Effector CD4-positive, alpha-beta T cell (primary cell): Measurements from ENCODE around the gene GSPT1.

Experiments used
- DNase-seq: peaks from one replicate; pipeline ENCODE4 v3.0.0-alpha.2; 2020

The GSPT1 gene

DNA sequence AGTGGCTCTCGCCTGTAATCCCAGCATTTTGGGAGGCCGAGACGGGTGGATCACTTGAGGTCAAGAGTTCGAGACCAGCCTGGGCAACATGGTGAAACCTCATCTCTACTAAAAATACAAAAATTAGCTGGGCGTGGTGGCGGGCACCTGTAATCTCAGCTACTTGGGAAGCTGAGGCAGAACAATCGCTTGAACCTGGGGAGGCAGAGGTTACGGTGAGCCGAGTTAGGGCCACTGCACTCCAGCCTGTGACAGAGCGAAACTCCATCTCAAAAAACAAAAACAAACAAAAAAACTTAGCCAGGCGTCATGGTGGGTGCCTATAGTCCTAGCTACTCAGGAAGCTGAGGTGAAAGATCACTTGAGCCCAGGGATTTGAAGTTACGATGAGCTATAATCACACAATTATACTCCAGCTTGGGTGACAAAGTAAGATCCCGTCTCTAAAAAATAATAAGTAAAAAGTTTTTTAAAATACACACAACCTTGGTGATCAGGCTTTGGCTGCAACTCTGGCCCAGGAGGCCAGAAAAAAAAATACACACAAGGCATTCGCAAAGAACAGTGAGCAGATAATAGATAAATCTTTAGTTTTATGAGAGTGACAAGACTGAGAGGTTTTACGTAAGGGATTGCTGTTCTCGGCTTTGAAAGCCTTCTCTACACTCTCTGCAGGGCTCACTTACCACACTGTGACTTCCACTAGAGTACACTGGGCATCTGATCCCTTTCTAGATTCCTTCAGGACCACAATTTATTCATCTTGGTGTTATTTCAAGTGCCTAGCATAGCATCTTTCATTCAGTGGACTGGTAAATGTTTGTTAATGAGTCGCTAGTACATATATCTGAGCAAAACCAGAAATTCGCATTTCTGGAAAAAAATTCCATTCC lies 5.9 kb downstream of the GSPT1 start:
- no peak for DNase-seq

DNA sequence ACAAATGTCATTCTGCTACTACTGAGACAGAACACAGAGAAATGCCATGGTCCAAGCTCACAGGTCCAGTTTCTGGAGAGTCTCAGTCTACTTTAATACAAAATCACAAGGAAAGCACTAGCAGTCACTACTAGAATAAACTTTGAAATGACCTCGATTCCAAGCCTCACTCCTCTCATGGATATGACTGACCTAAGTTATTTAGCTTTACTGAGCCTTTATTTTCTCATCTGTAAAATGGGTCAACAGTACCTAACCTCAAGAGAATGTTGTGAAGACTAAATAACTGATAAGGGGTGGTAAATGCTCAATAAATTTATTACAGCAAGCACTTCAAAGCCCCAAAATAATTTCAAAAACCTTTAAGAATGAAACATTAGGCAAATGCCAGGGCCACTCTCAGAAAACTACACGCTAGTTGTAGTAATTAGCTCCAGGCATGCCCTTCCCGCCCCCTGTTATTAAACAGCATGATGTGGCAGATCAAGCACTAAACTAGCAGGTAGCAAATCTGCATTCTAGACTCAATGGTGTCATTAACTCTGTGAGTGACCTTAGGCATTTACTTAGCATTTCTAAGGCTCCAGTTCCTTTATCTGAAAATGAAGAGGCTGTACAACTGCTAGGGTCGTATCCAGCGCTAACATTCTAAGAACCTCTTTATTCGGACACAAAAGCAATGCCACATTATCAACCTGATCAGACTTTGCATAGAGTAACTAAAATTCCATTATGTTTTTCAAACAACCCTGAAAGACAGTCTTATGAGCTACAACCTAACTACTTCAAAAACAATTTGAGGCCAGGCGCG lies 8.4 kb downstream of the GSPT1 start:
- DNase-seq, result no peak

DNA sequence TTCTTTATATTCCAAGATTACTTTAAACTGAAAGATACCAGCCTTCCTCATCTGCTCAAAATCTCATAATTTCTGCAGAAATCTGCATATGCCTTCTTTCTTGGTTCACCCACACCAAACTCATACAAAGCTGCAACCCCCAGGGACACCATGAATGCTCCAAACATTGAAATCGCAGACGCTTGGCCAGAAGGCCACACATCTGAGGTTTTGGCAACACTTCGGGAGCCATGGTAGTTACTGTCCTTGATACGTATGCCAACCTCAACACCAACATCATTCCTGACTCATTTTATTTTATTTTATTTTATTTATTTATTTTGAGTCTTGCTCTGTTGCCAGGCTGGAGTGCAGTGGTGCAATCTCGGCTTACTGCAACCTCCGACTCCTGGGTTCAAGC lies 11.8 kb downstream of the GSPT1 start:
- no peak for DNase-seq

DNA sequence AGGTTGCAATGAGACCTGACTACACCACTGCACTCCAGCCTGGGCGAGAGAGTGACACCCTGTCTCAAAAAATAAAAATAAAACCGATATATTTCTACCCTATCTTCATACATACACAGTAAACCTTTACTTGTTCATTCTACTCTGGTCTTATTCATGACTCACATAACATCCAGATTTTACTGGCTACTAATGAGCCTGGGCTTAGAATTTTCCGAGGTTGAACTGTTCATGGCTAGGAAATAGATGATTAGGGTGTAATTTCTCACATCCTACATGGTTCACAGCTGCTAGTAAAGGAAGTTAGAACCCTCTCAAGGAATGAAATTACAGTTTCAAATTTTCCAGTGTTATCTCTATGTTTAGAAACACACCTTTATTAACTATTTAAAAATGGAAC lies 14.7 kb downstream of the GSPT1 start:
- no peak for DNase-seq

DNA sequence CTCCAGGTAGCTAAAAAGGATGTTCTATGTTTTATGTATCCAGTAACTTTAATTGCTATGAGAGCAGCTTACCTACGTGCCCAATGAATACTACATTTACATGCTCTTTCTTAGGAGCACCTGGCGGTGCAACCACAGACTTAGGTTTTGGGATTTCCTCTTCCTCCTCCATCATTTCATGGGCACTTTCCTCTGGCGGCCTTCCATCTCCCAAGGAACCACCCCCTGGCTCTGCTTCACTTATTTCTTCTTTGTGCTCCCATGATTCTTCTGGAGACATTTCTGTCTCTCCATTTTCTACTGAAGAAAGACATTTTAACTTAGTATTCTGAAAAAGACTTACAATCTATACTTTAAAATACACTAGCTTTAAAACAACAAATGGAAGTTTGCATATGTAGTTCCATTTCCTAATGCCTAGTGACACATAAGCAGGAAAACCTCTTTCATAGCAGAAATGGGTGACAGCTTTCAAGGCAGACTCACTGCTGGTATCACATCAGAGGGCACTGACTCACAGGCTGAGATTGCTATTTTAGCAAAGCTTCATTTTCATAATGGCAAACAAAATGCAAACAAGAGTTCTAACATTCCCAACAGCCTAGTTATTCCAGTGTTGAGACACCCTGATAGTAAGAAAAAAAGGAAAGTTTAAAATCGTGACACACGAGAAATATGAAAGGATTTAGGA lies 19.1 kb downstream of the GSPT1 start:
- no peak for DNase-seq

DNA sequence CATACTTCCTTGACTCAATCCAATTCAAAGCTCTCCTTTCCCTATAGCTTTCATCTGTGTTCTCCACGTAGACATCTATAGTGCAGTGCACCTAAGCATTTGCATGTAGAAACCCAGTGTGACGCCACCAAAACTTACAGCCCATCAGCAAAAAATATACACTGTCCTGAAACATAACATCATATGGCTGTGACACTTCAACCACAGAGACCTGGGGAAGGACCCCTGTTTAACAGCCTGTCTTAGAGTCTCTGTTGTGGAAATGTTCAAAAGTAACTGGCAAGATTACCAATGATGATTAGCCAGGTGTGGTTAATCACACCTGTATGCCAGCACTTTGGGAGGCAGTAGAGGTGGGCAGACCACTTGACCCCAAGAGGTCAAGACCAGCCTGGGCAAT lies 22.2 kb downstream of the GSPT1 start:
- no peak for DNase-seq

DNA sequence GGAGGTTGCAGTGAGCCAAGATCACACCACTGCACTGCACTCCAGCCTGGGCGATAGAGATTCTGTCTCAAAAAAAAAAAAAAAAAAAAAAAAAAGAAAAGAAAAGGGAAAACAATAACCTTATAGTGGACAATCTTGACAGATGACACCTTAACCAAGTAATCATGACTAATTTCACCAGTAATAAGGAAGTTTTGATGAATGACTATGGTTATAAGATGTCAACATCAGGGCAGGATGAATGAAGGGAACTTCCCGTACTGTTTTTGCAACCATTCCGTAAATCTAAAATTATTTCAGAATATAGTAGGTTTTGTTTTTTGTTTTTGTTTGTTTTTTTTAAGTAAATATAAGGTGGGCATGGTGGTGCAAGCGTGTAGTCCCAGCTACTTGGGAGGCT lies 23.0 kb downstream of the GSPT1 start:
- no peak for DNase-seq

DNA sequence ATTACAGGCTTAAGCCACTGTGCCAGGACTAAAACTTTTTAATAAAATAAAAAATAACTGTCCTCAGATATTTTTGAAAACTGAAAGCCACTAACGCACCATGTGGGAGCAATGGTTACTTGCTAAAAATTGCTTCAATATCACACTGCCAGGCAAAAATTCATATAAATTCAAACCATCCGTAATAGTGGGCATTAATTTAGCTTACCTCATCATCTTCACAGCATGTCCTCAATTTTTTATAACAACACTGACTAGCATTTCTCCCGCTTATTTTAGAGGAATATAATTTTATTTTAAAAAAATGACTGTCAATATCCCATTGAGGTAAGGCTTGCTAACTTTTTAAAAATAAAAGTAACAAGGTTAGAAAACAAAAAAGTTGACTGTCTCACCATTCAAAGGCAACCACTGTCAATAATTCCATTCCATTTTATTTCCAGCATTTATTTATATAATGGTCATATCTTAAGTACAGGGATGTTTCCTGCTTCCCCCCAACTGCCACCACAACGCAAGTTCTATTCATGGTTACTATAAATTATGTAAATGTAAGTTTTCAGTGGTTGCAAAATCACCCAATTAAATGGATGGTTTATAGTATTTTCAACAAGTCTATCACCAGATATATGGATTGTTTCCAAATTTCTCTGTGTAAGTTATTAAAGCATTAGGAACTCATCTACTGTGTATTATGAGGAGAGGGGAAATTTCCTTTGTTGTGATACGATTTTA lies 25.4 kb downstream of the GSPT1 start:
- no peak for DNase-seq

DNA sequence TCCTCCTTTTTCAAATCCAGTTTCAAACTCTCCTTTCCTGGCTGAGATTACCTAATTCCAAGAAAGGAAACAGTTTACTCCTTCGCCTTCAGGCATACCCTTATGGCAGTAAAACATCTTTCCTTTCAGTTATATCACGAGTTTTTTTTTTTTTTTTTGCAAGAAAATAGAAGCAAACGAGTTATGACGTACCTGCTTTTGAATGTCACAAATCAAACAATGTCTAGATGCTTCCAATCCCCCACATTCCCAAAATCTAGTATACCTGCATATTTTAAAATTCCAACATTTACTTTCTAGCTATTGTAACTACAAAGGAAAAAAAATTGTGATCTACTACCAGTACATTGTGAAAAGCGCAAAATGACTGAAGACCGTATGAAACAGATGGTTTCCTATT lies 28.9 kb downstream of the GSPT1 start:
- DNase-seq, result no peak

DNA sequence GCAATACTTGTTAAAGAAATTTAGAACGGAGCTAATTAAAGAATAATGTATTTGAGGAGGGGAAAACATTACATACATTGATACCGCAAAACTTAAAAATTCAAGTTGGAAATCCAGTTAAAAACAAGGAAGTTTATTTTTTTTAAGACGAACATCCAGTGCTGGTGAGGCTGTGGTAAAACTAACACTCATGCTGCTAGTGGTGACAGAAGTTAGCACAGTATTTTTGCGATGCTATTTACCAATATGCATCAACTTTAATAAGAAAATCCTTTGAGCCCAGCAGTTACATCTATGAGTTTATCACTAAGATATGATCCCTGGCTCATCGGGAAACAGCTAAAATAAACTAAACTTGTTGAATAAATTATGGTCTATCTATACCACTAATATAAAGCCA lies 31.7 kb downstream of the GSPT1 start:
- no peak for DNase-seq

DNA sequence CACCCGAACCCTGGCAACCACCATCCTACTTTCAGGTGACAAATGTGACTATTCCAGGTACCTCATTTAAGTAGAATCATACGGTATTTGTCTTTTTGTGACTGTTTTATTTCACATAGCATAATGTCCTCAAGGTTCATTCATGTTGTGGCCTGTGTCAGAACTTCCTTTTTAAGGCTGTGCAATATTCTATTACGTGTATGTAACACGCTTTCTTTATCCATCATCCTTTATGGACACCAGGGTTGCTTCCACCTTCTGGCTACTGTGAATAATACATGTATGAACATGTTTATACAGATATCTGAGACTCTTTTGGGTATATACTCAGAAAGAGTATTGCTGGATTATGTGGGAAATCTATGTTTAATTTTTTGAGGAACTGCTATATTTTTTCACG lies 35.7 kb downstream of the GSPT1 start:
- DNase-seq, result no peak

DNA sequence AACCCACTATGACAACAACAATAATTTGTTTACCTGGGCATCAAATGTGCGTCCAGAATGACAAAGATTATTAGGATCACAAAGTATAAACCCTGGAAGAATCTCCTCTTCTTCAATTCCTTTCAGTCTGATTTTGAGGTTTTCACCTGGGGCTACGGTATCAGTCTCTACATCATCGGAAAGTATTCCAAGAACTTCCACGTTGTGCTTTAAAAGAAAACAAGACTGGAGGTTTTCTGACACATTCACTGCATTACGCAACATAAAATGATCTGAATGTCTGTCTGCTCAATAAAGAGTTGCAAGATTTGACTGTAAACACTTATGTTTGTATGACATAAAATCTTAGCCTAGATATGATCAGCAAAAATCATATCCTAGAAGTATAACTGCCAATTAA lies 38.4 kb downstream of the GSPT1 start:
- no peak for DNase-seq

DNA sequence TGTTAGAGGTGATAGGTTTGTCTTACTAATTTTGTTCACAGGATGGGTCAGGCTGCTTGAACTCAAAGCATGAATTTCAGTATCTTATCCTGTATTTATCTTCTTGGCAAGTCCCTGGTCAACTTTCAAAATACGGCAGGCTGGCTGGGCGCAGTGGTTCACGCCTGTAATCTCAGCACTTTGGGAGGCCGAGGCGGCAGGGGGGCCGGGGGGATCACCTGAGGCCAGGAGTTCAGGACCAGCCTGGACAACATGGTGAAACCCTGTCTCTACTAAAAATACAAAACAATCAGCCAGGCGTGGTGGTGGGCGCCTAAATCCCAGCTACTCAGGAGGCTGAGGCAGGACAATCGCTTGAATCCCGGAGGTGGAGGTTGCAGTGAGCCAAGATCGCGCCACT lies 39.5 kb downstream of the GSPT1 start:
- DNase-seq, result no peak

DNA sequence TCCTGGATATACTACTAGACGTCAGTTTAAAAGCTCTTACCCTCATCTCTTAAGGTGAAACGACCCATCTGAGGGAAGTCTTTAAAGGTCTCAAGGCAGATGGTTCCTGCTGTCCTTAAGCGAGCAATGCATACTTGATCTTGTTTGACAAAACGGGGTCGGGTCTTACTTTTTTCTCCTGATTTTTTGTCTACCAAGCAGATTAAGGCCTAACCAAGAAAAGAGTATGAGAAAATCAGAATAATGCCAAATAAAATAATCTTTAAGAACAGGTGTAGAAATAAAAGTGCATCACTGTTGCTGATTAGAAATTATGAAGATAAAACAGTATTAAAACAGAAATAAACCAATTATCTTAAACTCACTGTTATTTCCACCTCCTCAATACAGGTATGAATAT lies 40.0 kb downstream of the GSPT1 start:
- no peak for DNase-seq

DNA sequence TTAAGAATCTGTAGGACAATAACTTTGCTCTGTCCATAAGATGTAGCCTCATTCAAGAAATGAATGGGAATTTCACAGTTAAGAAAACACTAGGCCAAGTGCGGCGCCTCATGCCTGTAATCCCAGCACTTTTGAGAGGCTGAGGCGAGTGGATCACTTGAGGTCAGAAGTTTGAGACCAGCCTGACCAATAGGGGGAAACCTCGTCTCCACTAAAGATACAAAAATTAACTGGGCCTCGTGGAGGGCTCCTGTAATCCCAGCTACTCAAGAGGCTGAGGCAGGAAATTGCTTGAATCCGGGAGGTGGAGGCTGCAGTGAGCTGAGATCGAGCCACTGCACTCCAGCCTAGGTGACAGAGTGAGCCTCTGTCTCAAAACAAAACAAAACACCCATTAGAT lies 44.6 kb downstream of the GSPT1 start:
- DNase-seq, result no peak

DNA sequence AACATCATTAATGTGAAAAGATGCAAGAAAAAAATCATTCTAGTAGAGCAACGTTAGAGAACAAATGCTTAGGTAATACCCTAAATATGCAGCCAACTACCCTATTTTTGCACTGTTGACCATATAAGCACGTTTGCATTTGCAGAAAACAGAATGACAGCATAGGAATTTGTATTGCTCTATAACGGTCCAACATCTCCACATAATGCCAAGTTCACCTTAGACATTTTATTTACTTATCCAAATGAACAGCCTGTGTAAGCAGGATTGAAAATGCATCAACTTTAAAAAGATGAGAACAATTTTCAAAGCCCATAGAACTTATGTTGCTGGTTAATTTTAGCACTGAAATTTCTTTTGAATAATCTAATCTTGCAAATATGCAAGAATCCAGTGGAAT lies 45.4 kb downstream of the GSPT1 start:
- no peak for DNase-seq

DNA sequence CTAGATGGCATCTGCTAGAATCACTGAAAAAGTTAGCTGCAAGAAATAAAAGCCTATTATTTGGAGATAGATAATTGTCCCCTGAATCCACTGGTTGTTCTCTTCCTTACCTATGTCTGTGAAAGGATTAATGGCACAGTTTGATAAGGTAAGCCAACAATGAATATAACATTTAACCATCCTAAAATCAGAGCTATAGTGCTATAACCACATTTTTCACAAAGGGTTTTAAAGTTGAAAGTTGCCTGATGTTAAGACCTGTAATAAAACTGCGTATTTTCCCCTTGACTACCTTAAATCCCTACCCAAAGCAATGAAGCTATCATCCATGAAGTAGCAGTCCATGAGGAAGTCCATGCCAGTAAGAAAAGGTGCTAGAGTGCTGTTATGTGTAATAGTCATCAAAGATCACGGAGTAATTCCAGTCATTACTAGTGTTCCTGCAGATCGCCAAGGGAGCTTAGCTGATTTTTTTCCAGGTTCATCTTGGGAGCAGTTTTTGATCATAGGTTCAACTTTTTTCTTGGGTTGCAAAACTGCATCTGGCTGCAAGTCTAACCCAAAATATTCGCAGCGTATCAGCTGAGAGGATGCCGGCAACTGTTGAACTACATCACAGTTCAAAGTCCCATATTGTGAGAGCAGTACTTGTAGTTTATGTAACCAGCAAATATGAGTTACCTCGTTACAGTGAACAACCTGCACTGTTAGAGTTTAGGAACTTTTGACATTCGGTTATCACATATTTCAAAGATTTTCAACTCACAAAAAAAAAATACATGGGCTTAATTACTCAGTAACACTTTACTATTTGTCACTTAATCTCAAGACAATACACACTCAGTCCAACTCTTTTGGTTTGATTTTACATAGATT lies 46.2 kb downstream of the GSPT1 start:
- no peak for DNase-seq

DNA sequence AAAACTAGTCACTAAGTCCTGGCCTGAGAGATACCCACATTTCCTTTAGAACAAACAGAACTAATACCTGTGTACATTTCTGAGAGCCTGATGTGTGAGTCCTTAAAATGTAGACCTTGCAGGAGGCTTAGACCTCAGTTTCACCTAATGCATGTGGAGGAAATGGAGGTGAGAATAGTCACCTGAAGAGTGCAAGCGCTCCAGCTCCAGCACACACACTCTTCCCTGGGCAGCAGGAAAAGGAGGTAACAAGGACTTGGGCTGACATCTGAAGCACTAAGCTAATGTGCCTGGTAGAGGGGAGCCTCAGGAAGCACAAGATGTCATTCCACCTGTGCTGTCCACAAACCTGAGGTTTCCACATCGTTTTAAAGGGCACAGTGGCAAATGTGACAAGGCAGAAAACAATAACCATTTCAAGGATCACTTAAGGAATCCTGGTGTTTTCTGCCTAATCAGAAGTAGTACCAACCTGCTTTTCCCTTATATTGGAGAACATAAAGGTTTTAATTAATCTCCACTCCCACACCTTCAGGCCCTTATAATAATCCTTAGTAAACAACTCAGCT lies 47.3 kb downstream of the GSPT1 start:
- DNase-seq, result no peak

DNA sequence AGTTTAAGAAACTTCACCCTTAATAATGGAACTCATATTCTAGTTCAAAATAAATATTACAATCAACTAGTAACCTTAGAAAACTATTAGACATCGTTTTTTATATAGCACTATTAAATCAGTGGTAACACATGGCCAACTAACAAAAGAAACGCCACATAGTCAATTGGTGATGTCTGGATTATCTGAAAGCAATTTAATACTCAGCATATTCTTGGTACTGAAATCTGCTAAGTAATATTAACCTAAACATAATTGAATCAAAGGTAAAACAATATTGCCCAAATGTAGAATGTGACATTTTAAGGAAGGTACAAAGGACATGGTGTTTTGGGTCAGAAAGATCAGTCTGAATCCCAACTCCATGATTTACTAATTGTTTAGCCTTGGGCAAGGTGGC lies 53.3 kb downstream of the GSPT1 start:
- DNase-seq, result no peak

DNA sequence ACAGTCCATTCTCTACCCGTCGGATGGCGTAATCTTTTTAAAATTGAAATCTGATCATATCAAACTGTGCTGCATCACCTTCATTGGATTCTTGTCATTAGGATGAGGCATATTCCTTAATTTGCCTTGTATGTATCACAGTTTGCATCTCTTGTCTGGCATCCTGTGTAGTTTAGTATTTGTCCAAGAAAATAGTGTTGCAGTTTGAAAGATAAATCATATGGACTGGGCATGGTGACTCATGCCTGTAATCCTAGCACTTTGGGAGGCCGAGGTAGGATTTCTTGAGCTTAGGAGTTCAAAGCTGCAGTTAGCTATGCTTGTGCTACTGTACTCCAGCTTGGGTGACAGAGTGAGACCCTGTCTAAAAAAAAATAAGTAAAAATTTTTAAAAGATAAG lies 58.6 kb downstream of the GSPT1 start:
- no peak for DNase-seq

DNA sequence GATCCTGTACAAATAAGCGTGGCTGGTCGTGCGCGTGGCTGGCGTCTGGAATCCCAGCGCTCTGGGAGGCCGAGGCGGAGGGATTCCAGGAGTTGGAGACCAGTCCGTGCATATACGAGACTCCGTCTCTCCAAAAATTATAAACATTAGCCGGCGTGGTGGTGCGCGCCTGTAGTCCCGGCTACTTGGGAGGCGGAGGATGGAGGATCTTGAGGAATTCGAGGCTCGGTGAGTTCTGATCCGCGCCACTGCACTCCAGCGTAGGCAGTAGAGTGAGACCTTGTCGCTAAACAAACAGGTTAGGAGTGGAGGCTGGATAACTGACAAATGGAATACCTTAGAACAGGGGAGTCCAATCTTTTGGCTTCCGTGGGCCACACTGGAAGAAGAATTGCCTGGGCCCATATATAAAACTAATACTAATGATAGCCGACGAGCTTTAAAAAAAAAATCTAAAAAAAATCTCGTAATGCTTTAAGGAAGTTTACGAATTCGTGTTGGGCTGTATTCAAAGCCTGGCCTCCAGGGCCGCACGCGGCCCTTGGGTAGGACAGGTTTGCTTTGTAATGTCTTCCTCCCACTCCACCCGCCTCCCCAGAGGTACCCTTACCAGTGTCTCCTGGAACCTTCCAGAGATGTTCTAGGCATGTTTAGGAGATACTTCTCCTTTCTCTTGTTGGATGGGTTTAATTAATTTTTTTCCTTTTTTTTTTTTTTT lies 63.5 kb downstream of the GSPT1 start:
- no peak for DNase-seq
